ENCODE results near the gene ITGB6. TPM values are rescaled to one million over a fixed set of nuclear protein-coding genes. Genes with fewer than 3 reads are reported as not detected.

ITGB6 gene
- total RNA-seq, 2 donors from 2014 or later = 13.2 to 24.6 TPM

- Histone ChIP-seq H3K9ac (ENCODE audit: low read depth in 2 of 2, low read length in 2 of 2) (no peak overlapping the region), H3K27ac (no peak overlapping the region), H3K4me3 (no peak overlapping the region), H3K27me3 (no peaks in the 10 kb centered on the region), H3K4me1 (no peaks in the 10 kb centered on the region), H3K9me3 (no peaks in the 10 kb centered on the region), H3K36me3 (no peaks in the 10 kb centered on the region)
- no peak for TF ChIP-seq CTCF (IDR thresholded peaks at IDR 0.05)
- no peak for DNase-seq
- intact Hi-C loops (cut with DNase I) = no loop called here
These were observed 149.9 kb downstream of the ITGB6 start for GRCh38 chr2:160050147-160050546.

Other genes starting within 250 kb of the ITGB6 start
- gene PLA2R1, start 137.7 kb downstream of the ITGB6 start, total RNA-seq = 1 to 10 TPM; 3.2 to 6.7 TPM